CD14-positive monocyte (primary cell): ENCODE data around the gene PCGF3. TPM values are rescaled to one million over a fixed set of nuclear protein-coding genes. Genes with fewer than 3 reads are reported as not detected.

Source experiments
- DNase-seq, 3 donors: peaks; one replicate each; pipeline ENCODE4 v3.0.0-alpha.2; 2011 to 2022
- H2AFZ ChIP-seq: 2 replicates; pipeline ENCODE4 v1.6.0; 2012; ENCODE audit warnings: mild to moderate bottlenecking, low read depth, low read length, inconsistent platforms; ENCODE audit not compliant: insufficient read depth, poor library complexity, severe bottlenecking
- H3K27ac ChIP-seq, 2 donors: 1 replicate in 1 of 2; 2 replicates in 1 of 2; pipeline ENCODE4 v1.5.1; 2012 to 2013; ENCODE audit warnings: low read length in 2 of 2, control low read depth in 1 of 2, inconsistent platforms in 1 of 2, low read depth in 1 of 2, mild to moderate bottlenecking in 1 of 2
- H3K27me3 ChIP-seq, 2 donors: one replicate each; pipeline versions ENCODE4 v1.6.0 to v1.6.1; 2011 to 2013; ENCODE audit warnings: low read length in 2 of 2; ENCODE audit not compliant: control insufficient read depth in 2 of 2, insufficient read depth in 2 of 2
- H3K36me3 ChIP-seq, 2 donors: replicated peaks in 1 of 2; 1 replicate in 1 of 2; 2 replicates in 1 of 2; pipeline versions ENCODE4 v1.5.1 to v1.6.1; 2012 to 2013; ENCODE audit warnings: low read length in 2 of 2, control low read depth in 1 of 2, inconsistent platforms in 1 of 2, mild to moderate bottlenecking in 1 of 2; ENCODE audit not compliant: insufficient read depth in 2 of 2, control insufficient read depth in 1 of 2
- H3K4me1 ChIP-seq, 2 donors: 1 replicate in 1 of 2; 2 replicates in 1 of 2; pipeline versions ENCODE4 v1.5.1 to v1.6.1; 2012 to 2013; ENCODE audit warnings: low read length in 2 of 2, control low read depth in 1 of 2, inconsistent platforms in 1 of 2, mild to moderate bottlenecking in 1 of 2, moderate library complexity in 1 of 2; ENCODE audit not compliant: insufficient read depth in 2 of 2, control insufficient read depth in 1 of 2
- H3K4me2 ChIP-seq: replicated peaks from 2 replicates; pipeline ENCODE3; 2012; ENCODE audit warnings: low read length, moderate library complexity, mild to moderate bottlenecking; ENCODE audit not compliant: poor library complexity, severe bottlenecking; ENCODE audit errors: extremely low read depth
- H3K4me3 ChIP-seq, 3 experiments: fragments of 200-600 bp in 1 of 3; sonication (generic) in 1 of 3; replicated peaks in 1 of 3; 1 replicate in 2 of 3; 2 replicates in 1 of 3; pipeline ENCODE4 v1.5.1; 2011 to 2013; ENCODE audit warnings: low read length in 3 of 3, mild to moderate bottlenecking in 3 of 3, control low read depth in 2 of 3, low read depth in 2 of 3, inconsistent platforms in 1 of 3, moderate library complexity in 1 of 3
- H3K79me2 ChIP-seq: 2 replicates; pipeline ENCODE4 v1.6.0; 2012; ENCODE audit warnings: mild to moderate bottlenecking, control low read depth, inconsistent platforms, low read length, moderate library complexity; ENCODE audit not compliant: insufficient read depth
- H3K9ac ChIP-seq: 2 replicates; pipeline ENCODE4 v1.6.0; 2017; ENCODE audit warnings: low read length, mild to moderate bottlenecking; ENCODE audit not compliant: insufficient read depth, poor library complexity, severe bottlenecking
- H3K9me3 ChIP-seq, 2 donors: replicated peaks in 1 of 2; 1 replicate in 1 of 2; 2 replicates in 1 of 2; pipeline versions ENCODE4 v1.5.1 to v1.6.1; 2012 to 2013; ENCODE audit warnings: low read length in 2 of 2, control low read depth in 1 of 2; ENCODE audit not compliant: control insufficient read depth in 1 of 2, insufficient read depth in 1 of 2
- H4K20me1 ChIP-seq: 2 replicates; pipeline ENCODE4 v1.6.0; 2012; ENCODE audit warnings: mild to moderate bottlenecking, low read length, control low read depth, moderate library complexity; ENCODE audit not compliant: insufficient read depth
- H3K27ac Mint-ChIP-seq, 7 donors: one replicate each; pipeline ENCODE4 v1.8.0; 2020; ENCODE audit warnings: mild to moderate bottlenecking in 7 of 7, mixed read lengths in 7 of 7, moderate library complexity in 6 of 7, inconsistent platforms in 2 of 7
- H3K27me3 Mint-ChIP-seq, 3 donors: one replicate each; pipeline ENCODE4 v1.8.0; 2021 to 2022; ENCODE audit warnings: low read depth in 3 of 3, mild to moderate bottlenecking in 3 of 3, mixed read lengths in 3 of 3, moderate library complexity in 3 of 3, inconsistent platforms in 1 of 3
- H3K36me3 Mint-ChIP-seq, 2 donors: one replicate each; pipeline ENCODE4 v1.8.0; 2020; ENCODE audit warnings: mixed read lengths in 2 of 2, inconsistent platforms in 1 of 2, mild to moderate bottlenecking in 1 of 2
- H3K4me1 Mint-ChIP-seq: one replicate; pipeline ENCODE4 v1.8.0; 2020; ENCODE audit warnings: mild to moderate bottlenecking, mixed read lengths
- H3K4me3 Mint-ChIP-seq, 2 donors: one replicate each; pipeline ENCODE4 v1.8.0; 2020; ENCODE audit warnings: mild to moderate bottlenecking in 2 of 2, mixed read lengths in 2 of 2, moderate library complexity in 1 of 2
- H3K9me3 Mint-ChIP-seq, 7 donors: one replicate each; pipeline ENCODE4 v1.8.0; 2020 to 2022; ENCODE audit warnings: mixed read lengths in 7 of 7, mild to moderate bottlenecking in 6 of 7, moderate library complexity in 6 of 7, inconsistent platforms in 2 of 7
- CTCF ChIP-seq: fragments of 200-600 bp; IDR thresholded peaks from one replicate; pipeline ENCODE4 v1.8.0; 2022; ENCODE audit warnings: antibody characterized with exemption, mild to moderate bottlenecking
- WGBS: methylation state at CpG from one replicate; pipeline ENCODE4 v1.1.5; 2013; ENCODE audit warnings: missing lambda C conversion rate; ENCODE audit not compliant: insufficient coverage; 5-methylcytosine and 5-hydroxymethylcytosine counted together
- intact Hi-C, 2 donors: fragments of 100-400 bp; cut with micrococcal nuclease; formaldehyde crosslinking; loops; one replicate each; pipeline versions ENCODE4 v1.15.0 to v1.15.1; 2023
- polyA plus RNA-seq, 3 donors: library from polyadenylated mRNA; depleted of rRNA in 1 of 3; unstranded in 2 of 3; stranded (reverse) in 1 of 3; fragments of 300-500 nt in 2 of 3; fragments of >200 nt in 1 of 3; fragmentation: Illumina TruSeq in 2 of 3; gene quantifications; 1 replicate in 2 of 3; 2 replicates in 1 of 3; pipeline ENCODE4 v1.2.3, GENCODE V29; 2012 to 2021

PCGF3 gene
- polyA plus RNA-seq, 3 donors: 7.0 to 163 (median 8.3) TPM

- H3K36me3 ChIP-seq: peaks cover 12 to 20% of the 10 kb centered on the region in 2 donors
- no peak for TF ChIP-seq CTCF
- no peaks in the 10 kb centered on the region for H3K27me3 ChIP-seq
- peaks cover 21 to 24% of the 10 kb centered on the region in 2 donors for H3K4me1 ChIP-seq
- Mint-ChIP-seq H3K4me1 (peaks cover 15% of the 10 kb centered on the region), H3K27ac (peak overlapping the region; percentile 62 to 92 (median 83)), H3K9me3 (no peaks in the 10 kb centered on the region), H3K27me3 (peaks cover 5 to 12% (median 9%) of the 10 kb centered on the region in 3 donors), H3K4me3 (peak overlapping the region; percentile 74 to 77), H3K36me3 (peaks cover 22 to 29% of the 10 kb centered on the region in 2 donors)
- no peaks in the 10 kb centered on the region for H3K9me3 ChIP-seq
- H3K79me2 ChIP-seq: peaks cover 20% of the 10 kb centered on the region
- peak overlapping the region; percentile 77 to 92 (median 84) for H3K4me3 ChIP-seq
- intact Hi-C loops: loop anchor here in 1 of 2 donors (10.0 kb wide), 1 partner anchor 180 kb away; the partner anchor contains the start of genes PIGG and ZNF721
- 53% methylated on average over 21 of the region's 26 CpGs for WGBS
- peak overlapping the region; percentile 75 for H3K4me2 ChIP-seq
- peak overlapping the region; percentile 56 to 96 for H3K27ac ChIP-seq
- no peaks in the 10 kb centered on the region for H4K20me1 ChIP-seq
- peak overlapping the region; percentile 98 for H3K9ac ChIP-seq
- H2AFZ ChIP-seq: peak overlapping the region; percentile 94
- DNase-seq: no peak
Measured at GRCh38 chr4:675036-675882, 30.4 kb upstream of the PCGF3 start.

GRCh38 chr4:675980-676870, 29.4 kb upstream of the PCGF3 start:
- Mint-ChIP-seq H3K27ac (no peak overlapping the region), H3K36me3 (peaks cover 15 to 20% of the 10 kb centered on the region in 2 donors), H3K9me3 (no peaks in the 10 kb centered on the region), H3K4me1 (peaks cover 22% of the 10 kb centered on the region), H3K27me3 (peaks cover 5 to 19% (median 10%) of the 10 kb centered on the region in 3 donors), H3K4me3 (peak overlapping the region in 1 of 2 donors; percentile 37)
- intact Hi-C loops: loop anchor here in 1 of 2 donors (10.0 kb wide), 1 partner anchor 181 kb away; the partner anchor contains the start of genes PIGG and ZNF721
- Histone ChIP-seq H3K4me3 (no peak overlapping the region), H3K27me3 (no peaks in the 10 kb centered on the region), H3K4me2 (no peak overlapping the region), H2AFZ (no peak overlapping the region), H3K9ac (no peak overlapping the region), H3K79me2 (peaks cover 20% of the 10 kb centered on the region), H4K20me1 (peaks cover 4% of the 10 kb centered on the region), H3K9me3 (no peaks in the 10 kb centered on the region), H3K4me1 (peaks cover 31 to 34% of the 10 kb centered on the region in 2 donors), H3K27ac (no peak overlapping the region), H3K36me3 (peaks cover 12 to 14% of the 10 kb centered on the region in 2 donors)
- TF ChIP-seq CTCF: no peak
- 90% methylated on average over 15 of the region's 19 CpGs for WGBS
- DNase-seq: no peak
